GOT3 (cell line): ENCODE results near the gene RNF144A.
A peak's percentile ranks its signal among the peaks of the same experiment; 100 is the strongest.
"Not testable (repeated sequence)": the region's sequence is repeated elsewhere in the genome, so short reads cannot be mapped to it uniquely, and the experiment has no call there.

Source experiments
- DNase-seq: peaks from one replicate; lab custom pipeline; 2025; ENCODE audit warnings: mixed read lengths; lab: John Stamatoyannopoulos, UW

The RNF144A gene, protein sequence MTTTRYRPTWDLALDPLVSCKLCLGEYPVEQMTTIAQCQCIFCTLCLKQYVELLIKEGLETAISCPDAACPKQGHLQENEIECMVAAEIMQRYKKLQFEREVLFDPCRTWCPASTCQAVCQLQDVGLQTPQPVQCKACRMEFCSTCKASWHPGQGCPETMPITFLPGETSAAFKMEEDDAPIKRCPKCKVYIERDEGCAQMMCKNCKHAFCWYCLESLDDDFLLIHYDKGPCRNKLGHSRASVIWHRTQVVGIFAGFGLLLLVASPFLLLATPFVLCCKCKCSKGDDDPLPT

DNA sequence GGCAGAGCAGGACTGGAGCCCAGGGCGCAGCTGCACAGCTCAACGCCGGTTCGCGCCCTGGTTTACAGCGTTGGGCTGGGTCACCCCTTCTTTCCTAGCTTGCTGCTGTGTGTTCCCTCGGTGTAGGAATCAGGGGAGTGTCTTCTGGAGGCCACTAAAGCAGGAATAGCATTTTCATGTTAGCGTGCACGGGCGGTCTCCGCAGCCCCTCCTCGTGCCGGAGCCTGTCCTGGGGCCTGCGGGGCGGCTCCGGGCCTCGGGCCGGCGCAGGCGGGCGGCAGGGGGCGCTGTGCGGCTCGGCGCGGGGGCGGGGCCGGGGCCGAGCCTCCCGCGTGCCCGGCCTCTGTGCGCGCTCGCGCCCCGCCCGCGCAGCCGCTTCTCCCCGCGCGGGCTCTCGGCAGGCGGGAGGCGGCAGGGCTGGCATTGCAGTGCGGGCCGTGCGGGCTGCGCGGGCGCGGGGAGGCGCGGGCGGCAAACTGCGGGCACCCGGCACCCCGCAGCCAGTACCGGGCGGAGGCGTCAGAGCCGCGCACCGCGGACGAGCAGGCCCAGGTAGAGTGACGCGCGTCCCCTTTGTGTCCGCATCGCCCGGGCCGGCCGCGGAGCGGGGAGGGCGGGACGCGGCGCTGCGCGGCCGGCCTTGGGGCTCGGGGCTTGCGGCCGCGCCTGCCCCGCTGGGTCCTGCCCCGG lies at the start of gene RNF144A:
TSS of gene RNF144A (plus strand) at position 342 of the 690 bp plus-strand sequence. CDS start 79,515 bp downstream, outside the sequence.
- DNase-seq, result peak; percentile 17

DNA sequence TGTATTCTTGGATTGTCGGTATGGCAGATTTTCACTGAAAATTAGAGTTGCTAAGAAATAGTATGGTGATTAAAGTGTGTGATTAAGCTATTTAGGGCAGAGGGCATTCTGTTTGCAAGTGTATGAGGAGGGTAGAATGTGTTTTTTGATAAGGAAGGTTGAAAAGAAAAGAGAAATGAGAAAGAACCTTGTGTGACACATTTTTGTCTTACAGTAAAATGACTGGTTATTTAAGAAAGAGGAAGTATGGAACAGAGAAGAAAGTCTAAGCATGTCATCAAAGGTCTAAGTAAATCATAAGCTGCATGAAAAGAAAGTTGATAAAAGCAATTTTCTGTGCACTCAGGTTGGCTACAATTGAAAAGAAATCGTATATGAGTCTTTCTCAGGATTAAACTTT lies 44.8 kb upstream of the RNF144A start:
- DNase-seq, result no peak

DNA sequence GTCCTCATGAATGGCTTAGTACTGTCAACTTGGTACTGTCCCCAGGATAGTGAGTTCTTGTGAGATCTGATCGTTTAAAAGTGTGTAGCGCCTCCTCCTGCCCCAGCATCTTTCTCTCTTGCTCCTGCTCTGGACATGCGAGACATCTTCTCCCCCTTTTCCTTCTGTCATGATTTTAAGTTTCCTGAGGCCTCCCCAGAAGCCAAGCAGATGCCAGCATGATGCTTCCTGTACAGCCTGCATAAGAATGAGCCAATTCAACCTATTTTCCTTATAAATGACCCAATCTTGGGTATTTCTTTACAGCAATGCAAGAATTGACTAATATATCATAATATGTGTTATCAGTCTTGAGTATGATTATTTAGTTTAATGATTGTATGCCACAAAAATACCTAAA lies 43.2 kb upstream of the RNF144A start:
- no peak for DNase-seq

DNA sequence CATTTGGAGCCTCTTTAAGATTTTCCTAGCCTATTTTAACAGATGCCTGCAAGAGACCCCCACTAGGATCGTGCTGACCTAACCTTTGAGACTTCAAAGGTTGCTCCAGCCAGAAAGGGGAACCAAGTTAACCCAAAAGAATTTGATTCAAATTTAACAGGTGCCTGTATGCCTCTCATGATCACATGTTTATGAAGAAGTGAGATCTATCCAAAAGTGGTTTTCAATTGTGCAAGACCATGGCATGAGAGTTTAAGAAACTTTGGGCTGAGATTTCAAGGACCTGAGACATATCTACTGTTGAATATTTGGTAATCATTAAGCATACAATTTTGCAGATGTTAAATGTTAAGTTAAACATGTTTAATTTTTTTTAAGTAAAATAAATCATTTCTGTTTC lies 40.9 kb upstream of the RNF144A start:
- no peak for DNase-seq

DNA sequence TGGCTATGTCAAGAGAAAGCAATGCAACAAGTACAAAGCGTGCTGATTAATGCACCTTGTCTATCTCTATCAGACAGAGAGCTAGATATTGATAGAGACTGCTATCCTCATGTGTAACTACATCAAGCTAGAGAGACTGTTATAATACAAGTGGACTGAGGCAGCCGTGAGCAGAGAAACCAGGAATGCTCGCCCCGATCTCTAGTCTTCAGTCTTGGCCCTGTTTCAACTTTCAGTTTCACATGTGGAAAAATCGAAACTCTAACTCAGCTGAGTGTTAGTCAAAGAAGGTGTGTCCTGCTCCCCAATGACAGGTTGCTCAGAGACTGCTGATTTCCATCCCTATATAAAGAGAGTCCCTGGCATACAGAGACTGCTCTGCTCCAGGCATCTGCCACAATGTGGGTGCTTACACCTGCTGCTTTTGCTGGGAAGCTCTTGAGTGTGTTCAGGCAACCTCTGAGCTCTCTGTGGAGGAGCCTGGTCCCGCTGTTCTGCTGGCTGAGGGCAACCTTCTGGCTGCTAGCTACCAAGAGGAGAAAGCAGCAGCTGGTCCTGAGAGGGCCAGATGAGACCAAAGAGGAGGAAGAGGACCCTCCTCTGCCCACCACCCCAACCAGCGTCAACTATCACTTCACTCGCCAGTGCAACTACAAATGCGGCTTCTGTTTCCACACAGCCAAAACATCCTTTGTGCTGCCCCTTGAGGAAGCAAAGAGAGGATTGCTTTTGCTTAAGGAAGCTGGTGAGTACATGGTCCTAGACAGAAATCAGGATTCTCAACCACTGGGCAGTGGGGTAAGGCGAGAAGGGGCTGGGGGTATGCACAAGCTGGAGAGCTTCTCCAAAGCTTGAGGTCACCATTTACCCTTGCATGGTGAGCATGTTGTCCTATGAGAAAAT lies 39.6 kb upstream of the RNF144A start, which contains the start of gene RSAD2:
TSS of gene RSAD2 (plus strand) at position 376 of the 903 bp plus-strand sequence. CDS start at position 400, 24 bp downstream.
- no peak for DNase-seq

GRCh38 chr2:6878549-6878948 lies 38.7 kb upstream of the RNF144A start:
- no peak for DNase-seq

- DNase-seq, result no peak
Measured at GRCh38 chr2:6879011-6879410, 38.2 kb upstream of the RNF144A start.

DNA sequence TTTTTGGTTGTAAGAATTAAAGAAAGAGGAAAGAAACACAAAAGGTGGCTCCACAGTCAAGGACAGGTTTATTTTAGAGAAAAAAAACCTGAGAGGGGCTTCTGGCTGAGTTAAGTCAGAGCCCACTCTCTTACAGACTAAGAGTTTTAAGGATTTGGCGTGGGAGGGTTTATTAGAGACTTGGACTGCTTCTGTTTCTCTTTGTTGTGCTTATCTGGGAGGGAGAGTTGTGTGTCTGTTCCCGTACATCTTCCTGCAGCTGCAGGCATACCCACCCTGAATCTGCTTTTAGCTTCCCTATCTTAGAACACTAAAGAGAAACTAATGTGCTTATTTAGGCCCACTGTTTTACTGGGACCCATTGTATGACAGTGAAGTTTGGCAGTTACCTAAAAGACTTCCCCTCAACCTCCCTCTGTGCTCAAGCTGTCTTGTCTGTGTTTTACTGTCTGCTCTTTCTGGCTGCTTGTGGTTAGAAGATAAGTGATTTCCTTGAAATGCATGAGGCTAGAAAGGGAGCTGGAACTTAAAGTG lies 36.9 kb upstream of the RNF144A start:
- no peak for DNase-seq

DNA sequence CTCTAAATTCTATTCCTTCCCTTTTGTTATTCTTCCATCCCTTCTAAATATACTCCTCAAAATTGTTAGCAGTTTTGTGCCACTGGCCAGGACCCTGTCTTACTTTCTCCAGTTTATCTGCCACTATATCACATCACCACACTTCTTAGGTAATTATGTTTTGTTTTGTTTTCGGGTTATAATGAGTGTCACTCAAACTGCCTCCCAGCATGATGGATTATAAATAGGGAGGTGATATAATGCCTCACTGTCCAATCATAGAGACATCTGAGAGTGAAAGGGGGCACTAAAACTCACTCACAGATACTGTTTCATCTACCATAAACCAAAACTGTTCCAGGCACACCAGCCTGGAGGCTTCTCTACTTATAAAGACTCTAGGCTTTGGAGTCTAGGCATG lies 36.2 kb upstream of the RNF144A start:
- DNase-seq, result no peak

DNA sequence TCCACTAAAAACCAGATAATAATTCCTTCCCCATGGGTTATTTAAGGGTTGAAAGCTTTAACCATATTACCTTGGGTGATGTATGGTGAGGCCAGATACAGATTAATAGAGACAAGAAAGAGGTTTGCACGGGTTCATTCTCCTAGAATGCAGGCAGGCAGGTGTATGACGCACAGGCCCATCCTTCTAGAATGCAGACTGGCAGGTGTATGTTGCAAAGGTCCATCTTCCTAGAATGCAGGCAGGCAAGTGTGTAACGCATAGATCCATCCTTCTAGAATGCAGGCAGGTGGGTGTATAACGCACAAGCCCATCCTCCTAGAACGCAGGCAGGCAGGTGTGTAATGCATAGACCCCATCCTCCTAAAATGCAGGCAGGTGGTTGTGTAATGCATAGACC lies 35.7 kb upstream of the RNF144A start:
- no peak for DNase-seq

DNA sequence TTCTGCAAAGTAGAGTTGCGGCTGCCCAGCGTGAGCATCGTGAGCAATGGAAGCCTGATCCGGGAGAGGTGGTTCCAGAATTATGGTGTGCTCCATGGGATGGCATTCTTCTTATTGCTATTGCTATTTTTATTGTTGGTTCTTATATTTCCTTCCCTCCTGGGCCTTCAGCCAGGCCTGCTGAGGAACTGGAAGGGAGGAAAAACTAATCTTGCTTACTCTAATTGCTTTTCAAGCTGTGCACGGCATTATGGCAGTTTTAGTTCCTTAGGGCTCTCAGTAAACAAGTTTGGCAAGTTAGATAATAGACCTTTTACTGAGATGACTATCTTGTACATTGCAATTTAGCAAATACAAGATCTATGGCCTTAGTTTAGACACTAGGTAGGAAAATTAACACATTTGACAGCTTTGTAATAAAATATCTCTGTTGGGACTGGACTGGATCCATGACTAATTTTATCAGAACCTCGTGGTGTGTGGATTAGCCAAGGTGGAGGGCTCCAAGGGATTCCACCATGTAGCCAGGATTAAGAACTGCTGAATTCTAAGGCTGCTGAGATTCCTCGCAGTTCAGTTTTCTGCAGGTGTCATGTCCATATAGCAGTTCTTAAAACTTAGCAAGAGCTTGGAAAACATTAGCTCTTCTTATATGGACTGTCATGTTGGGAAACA lies 33.6 kb upstream of the RNF144A start:
- DNase-seq, result no peak

- no peak for DNase-seq
Measured at GRCh38 chr2:6885551-6885950, 31.7 kb upstream of the RNF144A start.

- DNase-seq, result no peak
Measured at GRCh38 chr2:6885968-6886367, 31.2 kb upstream of the RNF144A start.

- DNase-seq, result no peak
Measured at GRCh38 chr2:6887751-6888192, 29.4 kb upstream of the RNF144A start.

GRCh38 chr2:6888724-6889123 lies 28.5 kb upstream of the RNF144A start:
- DNase-seq, result no peak

- DNase-seq, result no peak
Measured at GRCh38 chr2:6893876-6894482, 23.2 kb upstream of the RNF144A start.

GRCh38 chr2:6896930-6897759 lies 20.1 kb upstream of the RNF144A start:
- DNase-seq, result no peak

- not testable (repeated sequence) for DNase-seq
Measured at GRCh38 chr2:6902581-6902980, 14.6 kb upstream of the RNF144A start.

- DNase-seq, result no peak
Measured at GRCh38 chr2:6905668-6906067, 11.5 kb upstream of the RNF144A start.

GRCh38 chr2:6906165-6906741 lies 11.0 kb upstream of the RNF144A start:
- no peak for DNase-seq
